ENCODE data around the gene LAIR1.

LAIR1 gene

GRCh38 chr19:54307389-54308020 is 57.2 kb downstream of the LAIR1 start:
- no peaks in the 10 kb centered on the region for H3K9me3 ChIP-seq (ENCODE audit: control insufficient read depth, low read length)
- no peak overlapping the region for H3K9ac ChIP-seq (ENCODE audit: low read length)
- H3K36me3 ChIP-seq (ENCODE audit: control insufficient read depth, insufficient read depth, low read length): no peaks in the 10 kb centered on the region
- H3K4me3 ChIP-seq (ENCODE audit: low read length): no peak overlapping the region
- H3K27me3 ChIP-seq (ENCODE audit: control insufficient read depth, insufficient read depth, low read length): no peaks in the 10 kb centered on the region
- H3K4me1 ChIP-seq (ENCODE audit: control insufficient read depth, insufficient read depth, low read length): no peaks in the 10 kb centered on the region

GRCh38 chr19:54305141-54305540 is 59.6 kb downstream of the LAIR1 start:
- no peak overlapping the region for H3K9ac ChIP-seq (ENCODE audit: low read length)
- H3K27me3 ChIP-seq (ENCODE audit: control insufficient read depth, insufficient read depth, low read length): no peaks in the 10 kb centered on the region
- H3K4me1 ChIP-seq (ENCODE audit: control insufficient read depth, insufficient read depth, low read length): no peaks in the 10 kb centered on the region
- no peaks in the 10 kb centered on the region for H3K36me3 ChIP-seq (ENCODE audit: control insufficient read depth, insufficient read depth, low read length)
- H3K9me3 ChIP-seq (ENCODE audit: control insufficient read depth, low read length): no peaks in the 10 kb centered on the region
- H3K4me3 ChIP-seq (ENCODE audit: low read length): no peak overlapping the region

GRCh38 chr19:54302257-54302656 is 62.5 kb downstream of the LAIR1 start:
- no peaks in the 10 kb centered on the region for H3K36me3 ChIP-seq (ENCODE audit: control insufficient read depth, insufficient read depth, low read length)
- H3K9me3 ChIP-seq (ENCODE audit: control insufficient read depth, low read length): no peaks in the 10 kb centered on the region
- no peaks in the 10 kb centered on the region for H3K27me3 ChIP-seq (ENCODE audit: control insufficient read depth, insufficient read depth, low read length)
- no peak overlapping the region for H3K9ac ChIP-seq (ENCODE audit: low read length)
- no peaks in the 10 kb centered on the region for H3K4me1 ChIP-seq (ENCODE audit: control insufficient read depth, insufficient read depth, low read length)
- no peak overlapping the region for H3K4me3 ChIP-seq (ENCODE audit: low read length)

All from mucosa of stomach (tissue), 1 donor.